ENCODE measurements around the gene SLC16A8.

DNA sequence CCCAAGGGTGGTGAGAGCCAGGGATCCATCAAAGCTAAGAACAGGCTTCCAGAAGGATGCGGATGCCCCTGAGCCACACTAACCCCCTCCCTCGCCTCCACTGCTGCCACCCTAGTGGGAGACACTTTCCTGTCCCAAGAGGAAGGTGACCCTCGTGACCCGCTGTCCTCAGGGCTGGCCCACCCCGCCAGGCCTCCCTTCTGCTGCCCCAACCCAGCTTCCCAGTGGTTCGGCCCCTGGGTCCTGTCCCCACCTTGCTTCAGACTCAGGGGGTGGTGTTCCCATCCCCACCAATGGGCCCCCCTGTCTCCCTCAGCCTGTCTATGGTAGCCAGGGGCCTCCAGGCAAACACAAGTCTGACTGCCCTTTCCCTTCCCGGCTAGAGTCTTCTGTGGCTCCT is 33.3 kb downstream of the SLC16A8 start:
- TF ChIP-seq EZH2 (IDR thresholded peaks at IDR 0.05) (no peak), EZH2phosphoT487 (IDR thresholded peaks at IDR 0.05) (no peak)
- TF ChIP-seq, protein P1, sequence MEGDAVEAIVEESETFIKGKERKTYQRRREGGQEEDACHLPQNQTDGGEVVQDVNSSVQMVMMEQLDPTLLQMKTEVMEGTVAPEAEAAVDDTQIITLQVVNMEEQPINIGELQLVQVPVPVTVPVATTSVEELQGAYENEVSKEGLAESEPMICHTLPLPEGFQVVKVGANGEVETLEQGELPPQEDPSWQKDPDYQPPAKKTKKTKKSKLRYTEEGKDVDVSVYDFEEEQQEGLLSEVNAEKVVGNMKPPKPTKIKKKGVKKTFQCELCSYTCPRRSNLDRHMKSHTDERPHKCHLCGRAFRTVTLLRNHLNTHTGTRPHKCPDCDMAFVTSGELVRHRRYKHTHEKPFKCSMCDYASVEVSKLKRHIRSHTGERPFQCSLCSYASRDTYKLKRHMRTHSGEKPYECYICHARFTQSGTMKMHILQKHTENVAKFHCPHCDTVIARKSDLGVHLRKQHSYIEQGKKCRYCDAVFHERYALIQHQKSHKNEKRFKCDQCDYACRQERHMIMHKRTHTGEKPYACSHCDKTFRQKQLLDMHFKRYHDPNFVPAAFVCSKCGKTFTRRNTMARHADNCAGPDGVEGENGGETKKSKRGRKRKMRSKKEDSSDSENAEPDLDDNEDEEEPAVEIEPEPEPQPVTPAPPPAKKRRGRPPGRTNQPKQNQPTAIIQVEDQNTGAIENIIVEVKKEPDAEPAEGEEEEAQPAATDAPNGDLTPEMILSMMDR (IDR thresholded peaks at IDR 0.05), result no peak
